SK-N-MC (cell line): ENCODE measurements around the gene ZBTB8B.
A peak's percentile ranks its signal among the peaks of the same experiment; 100 is the strongest.
"Not testable (repeated sequence)": the region's sequence is repeated elsewhere in the genome, so short reads cannot be mapped to it uniquely, and the experiment has no call there.

Experiments
- DNase-seq: peaks from one replicate; pipeline ENCODE4 v3.0.0-alpha.2; 2011; ENCODE audit warnings: low read depth, low spot score
- H3K27ac ChIP-seq: fragments of 200-600 bp; sonication (generic); 2 replicates; pipeline ENCODE4 v1.5.1; 2016; ENCODE audit warnings: mixed run types
- H3K36me3 ChIP-seq: fragments of 200-600 bp; sonication (generic); 2 replicates; pipeline ENCODE4 v1.6.1; 2017; ENCODE audit warnings: antibody characterized with exemption, low read length, mixed read lengths; ENCODE audit not compliant: insufficient read depth
- H3K4me3 ChIP-seq: fragments of 200-600 bp; sonication (generic); 2 replicates; pipeline ENCODE4 v1.5.1; 2016
- H3K9ac ChIP-seq: fragments of 200-600 bp; sonication (generic); 2 replicates; pipeline ENCODE4 v1.8.0; 2017; ENCODE audit warnings: mixed run types, mixed read lengths; ENCODE audit not compliant: insufficient read length
- H3K9me3 ChIP-seq: fragments of 200-600 bp; sonication (generic); 2 replicates; pipeline ENCODE4 v1.6.1; 2017; ENCODE audit warnings: low read depth, mild to moderate bottlenecking, antibody characterized with exemption, low read length, moderate library complexity, mixed read lengths
- EZH2 ChIP-seq: fragments of 200-600 bp; sonication (generic); IDR thresholded peaks from one replicate; pipeline ENCODE4 v1.6.1; 2017; ENCODE audit warnings: antibody characterized with exemption
- FOXP2 ChIP-seq: optimal IDR thresholded peaks from 2 replicates; pipeline ENCODE3; 2011; ENCODE audit warnings: mild to moderate bottlenecking, moderate library complexity; ENCODE audit not compliant: insufficient read depth; ENCODE audit errors: extremely low read length, control extremely low read depth
- POLR2AphosphoS5 ChIP-seq: IDR thresholded peaks from 2 replicates; pipeline ENCODE4 v1.6.1; 2012; ENCODE audit warnings: mild to moderate bottlenecking, low read depth, low read length, borderline replicate concordance

ZBTB8B gene

GRCh38 chr1:32447469-32448185 is 17.2 kb upstream of the ZBTB8B start:
- no peak for TF ChIP-seq FOXP2
- no peak for TF ChIP-seq POLR2AphosphoS5
- TF ChIP-seq EZH2, result no peak
- peak; percentile 37 for DNase-seq
- Histone ChIP-seq H3K4me3 (peak overlapping the region; percentile 75), H3K9me3 (no peaks in the 10 kb centered on the region), H3K36me3 (no peaks in the 10 kb centered on the region), H3K27ac (peak overlapping the region; percentile 75; the same call in 1 of the 2 replicates), H3K9ac (peak overlapping the region; percentile 69)

- not testable (repeated sequence) for H3K9me3 ChIP-seq, H3K36me3 ChIP-seq, H3K27ac ChIP-seq
- Histone ChIP-seq H3K4me3 (peak overlapping the region; percentile 75), H3K9ac (peak overlapping the region; percentile 69)
- peak; percentile 22 for DNase-seq
These were observed 16.6 kb upstream of the ZBTB8B start for GRCh38 chr1:32448186-32448772.

GRCh38 chr1:32448773-32449456 is 16.0 kb upstream of the ZBTB8B start:
- Histone ChIP-seq H3K9ac (no peak overlapping the region), H3K4me3 (no peak overlapping the region; the same call in 1 of the 2 replicates), H3K27ac (no peak overlapping the region), H3K36me3 (no peaks in the 10 kb centered on the region), H3K9me3 (no peaks in the 10 kb centered on the region)
- TF ChIP-seq EZH2 (no peak), FOXP2 (no peak), POLR2AphosphoS5 (no peak)
- DNase-seq, result no peak

- DNase-seq, H3K9ac ChIP-seq, H3K9me3 ChIP-seq, H3K27ac ChIP-seq, H3K4me3 ChIP-seq, H3K36me3 ChIP-seq: not testable (repeated sequence)
These were observed 15.4 kb upstream of the ZBTB8B start for GRCh38 chr1:32449457-32449831.

- DNase-seq, result no peak
- Histone ChIP-seq H3K9me3 (no peaks in the 10 kb centered on the region), H3K9ac (no peak overlapping the region), H3K36me3 (no peaks in the 10 kb centered on the region), H3K4me3 (no peak overlapping the region), H3K27ac (no peak overlapping the region)
- TF ChIP-seq EZH2 (no peak), POLR2AphosphoS5 (no peak), FOXP2 (no peak)
These were observed 10.1 kb upstream of the ZBTB8B start for GRCh38 chr1:32454726-32455125.

GRCh38 chr1:32455958-32456357 is 8.9 kb upstream of the ZBTB8B start:
- no peaks in the 10 kb centered on the region for H3K9me3 ChIP-seq
- no peak overlapping the region for H3K9ac ChIP-seq
- H3K27ac ChIP-seq, result no peak overlapping the region
- TF ChIP-seq FOXP2 (no peak), EZH2 (no peak), POLR2AphosphoS5 (no peak)
- no peak for DNase-seq
- H3K36me3 ChIP-seq, result no peaks in the 10 kb centered on the region
- H3K4me3 ChIP-seq, result no peak overlapping the region

GRCh38 chr1:32458798-32459197 is 6.1 kb upstream of the ZBTB8B start:
- not testable (repeated sequence) for H3K36me3 ChIP-seq, H3K27ac ChIP-seq, DNase-seq, H3K9ac ChIP-seq, H3K4me3 ChIP-seq, H3K9me3 ChIP-seq

GRCh38 chr1:32462977-32463376 is 1.9 kb upstream of the ZBTB8B start:
- not testable (repeated sequence) for DNase-seq, H3K27ac ChIP-seq, H3K9me3 ChIP-seq, H3K4me3 ChIP-seq, H3K9ac ChIP-seq, H3K36me3 ChIP-seq

GRCh38 chr1:32464191-32464715 is 619 bp upstream of the ZBTB8B start:
- TF ChIP-seq FOXP2, result no peak
- TF ChIP-seq EZH2, result no peak
- no peak for TF ChIP-seq POLR2AphosphoS5
- Histone ChIP-seq H3K9ac (no peak overlapping the region), H3K4me3 (peak overlapping the region; percentile 62)

More at GRCh38 chr1:32464191-32464715, 619 bp upstream of the ZBTB8B start:
- DNase-seq, result no peak
- no peaks in the 10 kb centered on the region for H3K36me3 ChIP-seq
- H3K27ac ChIP-seq, result no peak overlapping the region
- no peaks in the 10 kb centered on the region for H3K9me3 ChIP-seq
